GM19438 (cell line): ENCODE measurements around the gene PTK7.

Experiments
- ATAC-seq: cut with Tn5 transposase; IDR thresholded peaks from one replicate; pipeline ENCODE4 v1.9.1; 2021; ENCODE audit warnings: low read depth; ENCODE audit not compliant: unreplicated experiment

Gene PTK7

DNA sequence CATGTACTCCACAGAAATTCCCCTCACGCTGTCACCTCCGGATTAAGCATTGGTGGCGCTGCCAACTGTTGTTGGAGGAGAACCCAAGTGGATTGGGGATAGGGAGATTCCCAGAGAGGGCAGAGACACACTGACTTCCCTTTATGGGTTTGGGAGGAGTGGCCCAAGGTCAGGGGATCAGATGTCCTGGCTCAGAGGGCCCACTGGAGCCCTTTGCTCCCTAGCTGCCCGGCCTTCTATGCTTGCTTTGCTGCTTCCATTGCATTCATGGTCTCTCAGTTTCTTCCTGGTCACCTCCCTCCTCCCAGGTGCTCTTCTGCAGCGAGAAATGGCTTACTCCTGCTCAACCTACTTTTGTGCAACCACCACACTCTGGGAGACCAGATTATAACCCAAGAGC lies 120.2 kb downstream of the PTK7 start:
- no peak for ATAC-seq

DNA sequence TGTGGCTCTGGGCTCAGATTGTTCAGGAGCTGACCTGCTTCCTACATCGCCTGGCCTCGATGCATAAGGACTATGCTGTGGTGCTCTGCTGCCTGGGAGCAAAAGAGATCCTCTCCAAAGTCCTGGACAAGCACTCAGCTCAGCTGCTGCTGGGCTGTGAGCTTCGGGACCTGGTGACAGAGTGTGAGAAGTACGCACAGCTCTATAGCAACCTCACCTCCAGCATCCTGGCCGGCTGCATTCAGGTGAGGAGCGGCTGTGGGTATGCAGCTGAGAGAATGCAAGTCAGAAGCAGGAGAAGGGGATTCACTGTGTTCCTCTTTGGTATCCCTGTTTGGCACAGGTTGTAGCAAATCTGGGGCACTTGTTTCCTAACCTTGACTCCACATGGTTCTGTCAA lies 123.8 kb downstream of the PTK7 start:
- no peak for ATAC-seq

- ATAC-seq: no peak
These were observed 124.4 kb downstream of the PTK7 start for GRCh38 chr6:43200541-43200940.

- ATAC-seq: no peak
These were observed 126.3 kb downstream of the PTK7 start for GRCh38 chr6:43202451-43202850.

DNA sequence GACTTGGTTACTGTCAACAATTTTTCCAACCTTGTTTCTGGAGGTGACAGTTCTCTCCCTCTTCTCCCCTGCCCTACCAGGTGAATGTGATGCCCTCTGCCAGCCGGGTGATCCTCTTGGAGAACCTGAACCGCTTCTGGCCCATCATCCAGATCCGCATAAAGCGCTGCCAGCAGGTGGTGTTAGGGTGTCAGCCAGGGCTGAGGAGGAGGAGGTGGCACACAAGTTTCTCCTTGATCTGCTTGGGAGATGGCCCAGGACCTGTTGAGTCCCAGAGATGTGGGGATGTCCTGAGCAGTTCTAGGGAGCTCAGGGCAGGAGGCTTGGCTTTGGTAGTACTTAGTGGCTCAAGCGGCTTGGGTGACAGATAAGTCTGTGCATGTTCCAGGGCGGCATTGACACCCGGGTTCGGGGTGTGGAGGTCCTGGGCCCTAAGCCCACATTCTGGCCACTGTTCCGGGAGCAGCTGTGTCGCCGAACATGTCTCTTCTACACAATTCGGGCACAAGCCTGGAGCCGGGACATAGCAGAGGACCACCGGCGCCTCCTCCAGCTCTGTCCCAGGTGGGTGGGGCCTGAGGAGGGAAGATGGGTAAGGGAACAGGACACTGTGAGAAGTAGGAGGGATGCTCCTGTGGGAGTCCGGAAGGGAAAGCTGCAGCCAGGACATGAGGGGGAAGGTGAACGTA lies 127.1 kb downstream of the PTK7 start:
- ATAC-seq: no peak

DNA sequence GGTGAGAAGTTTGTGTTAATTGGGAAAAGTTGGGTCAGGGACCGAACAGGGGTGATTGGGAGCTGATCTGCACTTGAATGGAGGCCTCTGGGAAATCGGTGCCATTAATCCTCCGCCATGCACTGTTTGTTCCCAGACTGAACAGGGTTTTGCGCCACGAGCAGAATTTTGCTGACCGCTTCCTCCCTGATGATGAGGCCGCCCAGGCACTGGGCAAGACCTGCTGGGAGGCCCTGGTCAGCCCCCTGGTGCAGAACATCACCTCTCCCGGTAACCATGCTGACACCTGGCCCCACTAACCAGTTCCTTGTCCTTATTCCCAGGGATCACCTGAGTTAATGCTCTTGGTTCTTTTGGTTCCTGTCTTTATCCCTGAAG lies 127.6 kb downstream of the PTK7 start:
- ATAC-seq: no peak

- ATAC-seq: no peak
These were observed 128.4 kb downstream of the PTK7 start for GRCh38 chr6:43204271-43205105.

GRCh38 chr6:43205849-43206248 lies 129.7 kb downstream of the PTK7 start:
- ATAC-seq: no peak

GRCh38 chr6:43207286-43207685 lies 131.2 kb downstream of the PTK7 start:
- ATAC-seq: no peak
